HEK293 (cell line): ENCODE data around the gene DNMT3L.
"Not testable (repeated sequence)": the region's sequence is repeated elsewhere in the genome, so short reads cannot be mapped to it uniquely, and the experiment has no call there.

Source experiments
- CTCF ChIA-PET: fragments of 350-600 bp; formaldehyde crosslinking; extraction: SDS; loops from one replicate; lab custom pipeline; 2021; ENCODE audit warnings: antibody characterized with exemption; lab: Yijun Ruan, JAX
- POLR2A ChIA-PET: fragments of 300-600 bp; formaldehyde crosslinking; extraction: SDS; loops from one replicate; lab custom pipeline; 2020; ENCODE audit warnings: antibody characterized with exemption, inconsistent platforms; lab: Yijun Ruan, JAX
- H3K27ac ChIP-seq: fragments of 200-500 bp; sonication (Bioruptor generic); 2 replicates; pipeline ENCODE4 v1.5.1; 2014; ENCODE audit warnings: low read depth, low read length, control low read depth, inconsistent platforms; ENCODE audit errors: extremely low read depth
- H3K36me3 ChIP-seq, 2 experiments: fragments of 200-500 bp in 1 of 2; sonication (Bioruptor generic) in 1 of 2; 1 replicate in 1 of 2; 2 replicates in 1 of 2; pipeline ENCODE4 v1.5.1; 2014 to 2017; ENCODE audit warnings: inconsistent platforms in 2 of 2, low read length in 2 of 2; ENCODE audit not compliant: control insufficient read depth in 2 of 2, insufficient read depth in 1 of 2
- H3K4me1 ChIP-seq: fragments of 200-500 bp; sonication (Bioruptor generic); 2 replicates; pipeline ENCODE4 v1.5.1; 2014; ENCODE audit warnings: mild to moderate bottlenecking, low read length, inconsistent platforms; ENCODE audit not compliant: control insufficient read depth, insufficient read depth
- H3K4me3 ChIP-seq: 2 replicates; pipeline ENCODE4 v1.5.1; 2011; ENCODE audit warnings: low read depth, mild to moderate bottlenecking, control low read depth, low read length, moderate library complexity
- H3K9me3 ChIP-seq: fragments of 200-500 bp; sonication (Bioruptor generic); 2 replicates; pipeline ENCODE4 v1.5.1; 2014; ENCODE audit warnings: low read depth, low read length, inconsistent platforms; ENCODE audit not compliant: control insufficient read depth, insufficient read depth
- BCL11A ChIP-seq: fragments of 450-650 bp; formaldehyde crosslinking; IDR thresholded peaks from 2 replicates; pipeline ENCODE4 v1.5.1; 2016; ENCODE audit warnings: low read depth, missing biosample characterization, missing genetic modification characterization
- KLF1 ChIP-seq: fragments of 450-650 bp; formaldehyde crosslinking; IDR thresholded peaks from 2 replicates; pipeline ENCODE4 v1.5.1; 2016; ENCODE audit warnings: missing biosample characterization, missing genetic modification characterization
- KLF17 ChIP-seq: fragments of 450-650 bp; formaldehyde crosslinking; IDR thresholded peaks from 2 replicates; pipeline ENCODE4 v1.5.1; 2016; ENCODE audit warnings: missing biosample characterization, missing genetic modification characterization
- PRDM6 ChIP-seq: fragments of 450-650 bp; formaldehyde crosslinking; IDR thresholded peaks from 2 replicates; pipeline ENCODE4 v1.5.1; 2017; ENCODE audit warnings: missing biosample characterization, missing genetic modification characterization
- SP2 ChIP-seq: fragments of 450-650 bp; formaldehyde crosslinking; IDR thresholded peaks from 2 replicates; pipeline ENCODE4 v1.5.1; 2016; ENCODE audit warnings: missing biosample characterization, missing genetic modification characterization
- ZBTB11 ChIP-seq: fragments of 450-650 bp; formaldehyde crosslinking; conservative IDR thresholded peaks from 2 replicates; pipeline ENCODE4 v1.5.1; 2016; ENCODE audit warnings: low read depth, missing biosample characterization, missing genetic modification characterization
- ZBTB21 ChIP-seq: fragments of 450-650 bp; formaldehyde crosslinking; IDR thresholded peaks from 2 replicates; pipeline ENCODE4 v1.5.1; 2017; ENCODE audit warnings: missing biosample characterization, missing genetic modification characterization
- ZBTB26 ChIP-seq: fragments of 450-650 bp; formaldehyde crosslinking; optimal IDR thresholded peaks from 2 replicates; pipeline ENCODE3; 2016; ENCODE audit warnings: missing biosample characterization, mild to moderate bottlenecking, missing genetic modification characterization
- ZFP37 ChIP-seq: fragments of 450-650 bp; formaldehyde crosslinking; IDR thresholded peaks from 2 replicates; pipeline ENCODE4 v1.5.1; 2016; ENCODE audit warnings: missing biosample characterization, missing genetic modification characterization
- ZNF19 ChIP-seq: fragments of 450-650 bp; formaldehyde crosslinking; IDR thresholded peaks from 2 replicates; pipeline ENCODE4; 2016; ENCODE audit warnings: missing biosample characterization, missing genetic modification characterization, low read depth
- ZNF202 ChIP-seq: fragments of 450-650 bp; formaldehyde crosslinking; IDR thresholded peaks from 2 replicates; pipeline ENCODE4 v1.5.1; 2016; ENCODE audit warnings: missing biosample characterization, missing genetic modification characterization, borderline replicate concordance
- ZNF37A ChIP-seq: fragments of 450-650 bp; IDR thresholded peaks from 2 replicates; pipeline ENCODE4 v1.5.1; 2018; ENCODE audit warnings: missing biosample characterization, missing genetic modification characterization
- ZNF433 ChIP-seq: fragments of 450-650 bp; formaldehyde crosslinking; IDR thresholded peaks from 2 replicates; pipeline ENCODE4 v1.5.1; 2016; ENCODE audit warnings: missing biosample characterization, missing genetic modification characterization, low read depth
- ZNF555 ChIP-seq: fragments of 450-650 bp; formaldehyde crosslinking; conservative IDR thresholded peaks from 2 replicates; pipeline ENCODE4 v1.5.1; 2017; ENCODE audit warnings: missing biosample characterization, mild to moderate bottlenecking, missing genetic modification characterization, inconsistent platforms
- ZNF558 ChIP-seq: fragments of 450-650 bp; formaldehyde crosslinking; IDR thresholded peaks from 2 replicates; pipeline ENCODE4 v1.5.1; 2016; ENCODE audit warnings: missing biosample characterization, missing genetic modification characterization
- ZNF580 ChIP-seq: fragments of 450-650 bp; formaldehyde crosslinking; IDR thresholded peaks from 2 replicates; pipeline ENCODE4 v1.5.1; 2016; ENCODE audit warnings: missing biosample characterization, missing genetic modification characterization
- ZNF600 ChIP-seq: fragments of 450-650 bp; formaldehyde crosslinking; IDR thresholded peaks from 2 replicates; pipeline ENCODE4 v1.5.1; 2016; ENCODE audit warnings: missing biosample characterization, missing genetic modification characterization
- ZNF837 ChIP-seq: fragments of 450-650 bp; formaldehyde crosslinking; IDR thresholded peaks from 2 replicates; pipeline ENCODE4 v1.5.1; 2016; ENCODE audit warnings: missing biosample characterization, missing genetic modification characterization

The DNMT3L gene

GRCh38 chr21:44283948-44284347, 22.3 kb upstream of the DNMT3L start:
- CTCF ChIA-PET, result interaction anchor here (0.7 kb wide), 1 partner anchor 9 kb away, joined by 3 read pairs; no protein-coding TSS in a partner anchor
- Histone ChIP-seq H3K9me3 (no peaks in the 10 kb centered on the region), H3K4me1 (no peaks in the 10 kb centered on the region)
- TF ChIP-seq ZFP37 (tag by site-specific recombination) (no peak), ZBTB21 (tag by site-specific recombination) (no peak), ZBTB11 (tag by site-specific recombination) (no peak), ZNF555 (tag by site-specific recombination) (no peak), ZBTB26 (tag by site-specific recombination) (no peak), ZNF19 (tag by site-specific recombination) (no peak), ZNF600 (tag by site-specific recombination) (no peak; the same call in 1 of the 2 replicates), ZNF433 (tag by site-specific recombination) (no peak), ZNF202 (no peak), ZNF580 (no peak), SP2 (tag by site-specific recombination) (no peak), BCL11A (tag by site-specific recombination) (no peak), ZNF558 (no peak), PRDM6 (no peak), ZNF837 (no peak), ZNF37A (tag by site-specific recombination) (no peak)
- TF ChIP-seq, all 188 proteins: peak for 0
- H3K36me3 ChIP-seq, result no peaks in the 10 kb centered on the region
- POLR2A ChIA-PET, result no interaction called here
- H3K4me3 ChIP-seq, result no peak overlapping the region
- H3K27ac ChIP-seq, result no peak overlapping the region

- H3K27ac ChIP-seq, POLR2A ChIA-PET, H3K4me1 ChIP-seq, H3K4me3 ChIP-seq, H3K9me3 ChIP-seq, H3K36me3 ChIP-seq: not testable (repeated sequence)
- CTCF ChIA-PET, result interaction anchor here (0.7 kb wide), 1 partner anchor 10 kb away, joined by 3 read pairs; no protein-coding TSS in a partner anchor
- TF ChIP-seq KLF1 (tag by site-specific recombination) (peak; percentile 38; the same call in 1 of the 2 replicates), KLF17 (tag by site-specific recombination) (peak; percentile 90)
These were observed 21.6 kb upstream of the DNMT3L start for GRCh38 chr21:44283211-44283785.
